Lower leg skin (tissue), 4 donors: Measurements from ENCODE around the gene PLEKHJ1. TPM values are rescaled to one million over a fixed set of nuclear protein-coding genes. Genes with fewer than 3 reads are reported as not detected.
A peak's percentile ranks its signal among the peaks of the same experiment; 100 is the strongest.

ENCODE experiments used
- DNase-seq, 2 donors: peaks; one replicate each; pipeline ENCODE4 v3.0.0-alpha.2; 2019; ENCODE audit warnings: low spot score in 2 of 2
- H3K4me3 ChIP-seq: fragments of 200-600 bp; sonication (generic); 2 replicates; pipeline ENCODE4 v1.5.1; 2017; ENCODE audit warnings: mild to moderate bottlenecking, low read depth; ENCODE audit not compliant: poor library complexity, severe bottlenecking
- CTCF ChIP-seq, 3 donors: fragments of 450-650 bp; IDR thresholded peaks; one replicate each; pipeline ENCODE4 v1.5.1; 2016; ENCODE audit warnings: antibody characterized with exemption in 3 of 3, mild to moderate bottlenecking in 3 of 3, moderate library complexity in 2 of 3
- POLR2A ChIP-seq, 2 donors: fragments of 450-650 bp; IDR thresholded peaks; one replicate each; pipeline ENCODE4 v1.6.1; 2016 to 2017; ENCODE audit warnings: antibody characterized with exemption in 2 of 2, mild to moderate bottlenecking in 1 of 2, moderate library complexity in 1 of 2
- WGBS, 2 donors: methylation state at CpG; one replicate each; pipeline ENCODE4 v1.1.5; 2018; 5-methylcytosine and 5-hydroxymethylcytosine counted together
- intact Hi-C: fragments of 100-400 bp; cut with DNase I; formaldehyde crosslinking; loops from one replicate; pipeline ENCODE4 v1.15.0; 2023; ENCODE audit warnings: low total_unique reads
- total RNA-seq, 4 donors: library from RNA; depleted of rRNA; stranded (reverse); fragments of >200 nt; gene quantifications; one replicate each; pipeline ENCODE4 v1.1.0, GENCODE V29; 2016

The PLEKHJ1 gene
- total RNA-seq, 4 donors from 2014 or later, result 52.2 to 80.5 (median 70.0) TPM

- intact Hi-C loops, result loop anchor here (5.0 kb wide), 1 partner anchor 36 kb away; no protein-coding TSS in a partner anchor
- TF ChIP-seq CTCF (IDR thresholded peaks at IDR 0.05), result no peak
- no peak for TF ChIP-seq POLR2A (IDR thresholded peaks at IDR 0.05)
- H3K4me3 ChIP-seq, result peak overlapping the region; percentile 75
- no peak for DNase-seq
- 0 to 1% methylated on average over 14 to 17 of the region's 28 CpGs for WGBS, 2 donors
These were observed 140 bp downstream of the PLEKHJ1 start for GRCh38 chr19:2236064-2236313.

DNA sequence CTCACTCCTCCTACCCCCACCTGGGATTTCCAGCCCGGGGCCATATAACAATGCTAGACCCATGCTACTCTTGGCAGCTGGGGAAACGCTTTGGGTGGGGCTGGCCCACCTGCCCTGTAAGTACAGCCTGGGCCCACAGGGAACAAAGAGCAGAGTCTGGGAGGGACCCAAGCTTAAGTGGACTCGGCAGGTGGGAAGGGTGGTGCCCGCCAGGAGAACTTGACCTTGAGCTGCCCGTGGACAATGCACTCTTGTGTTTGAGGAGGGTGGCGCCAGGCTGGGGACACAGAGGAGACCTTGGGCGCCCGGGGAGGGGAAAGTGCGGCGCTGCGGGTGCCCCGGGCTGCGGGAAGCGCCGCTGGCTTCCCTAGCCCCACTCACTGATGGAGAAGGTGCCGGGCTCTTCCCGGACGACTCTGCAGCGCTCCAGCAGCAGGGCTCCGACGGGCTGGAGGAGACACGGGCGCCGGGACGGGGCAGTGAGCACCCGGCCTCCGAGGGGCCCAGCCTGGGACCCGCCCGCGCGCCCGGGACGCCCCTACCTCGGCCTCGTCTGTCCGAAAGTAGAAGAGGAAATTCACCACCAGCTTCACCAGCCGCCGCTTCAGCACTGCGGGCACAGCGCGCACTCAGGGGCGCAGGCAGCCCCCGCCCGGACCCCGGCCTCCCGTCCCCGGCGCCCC lies 607 bp downstream of the PLEKHJ1 start:
- intact Hi-C loops, result loop anchor here (5.0 kb wide), 1 partner anchor 37 kb away; no protein-coding TSS in a partner anchor

DNA sequence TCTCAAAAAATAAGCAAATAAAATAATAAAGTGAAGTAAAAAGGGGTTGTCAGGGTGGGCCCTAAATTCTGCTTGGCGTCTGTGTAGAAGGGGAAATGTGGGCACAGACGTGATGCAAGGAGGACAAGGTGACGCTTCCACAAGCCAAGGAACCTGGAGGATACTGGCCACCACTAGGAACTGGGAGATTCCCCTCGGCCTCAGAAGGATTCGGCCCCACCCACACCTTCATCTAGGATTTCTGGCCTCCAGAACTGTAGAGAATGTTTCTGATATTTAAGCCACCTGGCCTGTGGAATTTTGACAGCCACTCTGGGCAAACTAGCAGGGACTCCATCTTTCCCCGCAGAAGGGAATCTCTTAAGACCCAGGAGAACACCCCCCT lies 1.1 kb downstream of the PLEKHJ1 start:
- 37 to 40% methylated on average over 6 of the region's 6 CpGs for WGBS, 2 donors
- DNase-seq, result no peak
- peak overlapping the region; percentile 75 for H3K4me3 ChIP-seq
- intact Hi-C loops, result loop anchor here (5.0 kb wide), 1 partner anchor 37 kb away; no protein-coding TSS in a partner anchor
- TF ChIP-seq CTCF (IDR thresholded peaks at IDR 0.05) (no peak), POLR2A (IDR thresholded peaks at IDR 0.05) (no peak)

More for the DNA sequence above, 607 bp downstream of the PLEKHJ1 start:
- WGBS, 2 donors, result 0 to 1% methylated on average over 2 to 32 of the region's 48 CpGs
- TF ChIP-seq POLR2A (IDR thresholded peaks at IDR 0.05), result no peak
- TF ChIP-seq CTCF (IDR thresholded peaks at IDR 0.05), result peak in 1 of 3 donors; percentile 9
- peak overlapping the region; percentile 75 for H3K4me3 ChIP-seq
- no peak for DNase-seq

GRCh38 chr19:2233601-2234280 lies 2.4 kb downstream of the PLEKHJ1 start:
- intact Hi-C loops, result no loop called here
- WGBS, 2 donors, result 85 to 95% methylated on average over 25 of the region's 25 CpGs

GRCh38 chr19:2232286-2233151 lies 3.6 kb downstream of the PLEKHJ1 start:
- no peak for TF ChIP-seq POLR2A (IDR thresholded peaks at IDR 0.05)
- intact Hi-C loops, result no loop called here
- H3K4me3 ChIP-seq, result no peak overlapping the region
- DNase-seq, result no peak
- 77 to 79% methylated on average over 28 to 30 of the region's 30 CpGs for WGBS, 2 donors

More at GRCh38 chr19:2233601-2234280, 2.4 kb downstream of the PLEKHJ1 start:
- H3K4me3 ChIP-seq, result no peak overlapping the region
- no peak for DNase-seq
- TF ChIP-seq CTCF (IDR thresholded peaks at IDR 0.05) (no peak), POLR2A (IDR thresholded peaks at IDR 0.05) (no peak)
